HG02973 (cell line): Measurements from ENCODE around the gene CACNG3.
"Not testable (repeated sequence)": the region's sequence is repeated elsewhere in the genome, so short reads cannot be mapped to it uniquely, and the experiment has no call there.

Experiments used
- ATAC-seq: cut with Tn5 transposase; IDR thresholded peaks from one replicate; pipeline ENCODE4 v1.9.1; 2021; ENCODE audit warnings: moderate library complexity; ENCODE audit not compliant: unreplicated experiment

The CACNG3 gene

DNA sequence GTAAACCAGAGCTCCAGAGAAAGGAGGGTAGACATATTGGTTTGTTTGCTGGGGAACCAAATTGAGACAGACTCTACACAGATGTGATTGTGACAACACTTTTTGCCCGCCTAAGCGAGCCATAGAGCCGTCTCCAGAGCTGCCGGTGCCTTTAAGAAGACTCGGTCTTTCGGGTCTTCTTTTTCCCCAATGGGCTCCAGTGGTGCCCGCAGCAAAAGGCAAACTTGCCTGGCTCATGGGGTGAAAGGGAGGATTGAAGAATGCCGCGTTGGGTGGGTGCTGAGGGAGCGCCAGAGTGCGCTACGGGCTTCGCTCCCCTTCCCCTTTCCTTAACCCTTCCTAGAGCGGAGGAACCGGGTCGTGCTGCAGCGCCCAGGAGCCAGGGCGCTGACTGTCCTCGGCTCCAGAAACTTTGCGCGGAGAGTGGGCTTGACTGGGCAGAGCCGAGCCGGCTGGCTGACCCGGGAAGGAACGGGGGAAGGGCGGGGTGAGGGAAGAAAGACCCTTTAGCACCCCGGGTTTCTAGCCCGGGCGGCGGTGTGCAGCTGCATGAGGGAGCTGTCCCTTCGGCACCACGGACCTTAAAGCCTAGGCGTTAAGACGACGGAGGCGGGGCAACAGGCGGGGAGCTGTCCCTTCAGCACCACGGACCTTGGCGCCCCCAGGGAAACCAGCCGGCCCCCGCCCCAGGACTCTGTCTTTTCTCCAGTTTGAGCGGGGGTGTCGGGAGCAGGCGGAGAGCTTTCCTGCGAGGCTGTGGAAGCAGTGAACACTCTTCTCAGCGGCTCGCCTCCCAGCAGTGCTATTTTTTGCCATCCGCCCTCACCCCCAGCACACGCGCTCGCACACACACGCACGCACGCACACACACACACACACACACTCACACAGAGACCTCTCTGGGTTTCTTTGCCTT, at the start of gene CACNG3:
Gene CACNG3, plus strand, starts transcription at position 880 of the 916 bp plus-strand sequence. CDS start 420 bp downstream, outside the sequence.
- ATAC-seq: no peak

DNA sequence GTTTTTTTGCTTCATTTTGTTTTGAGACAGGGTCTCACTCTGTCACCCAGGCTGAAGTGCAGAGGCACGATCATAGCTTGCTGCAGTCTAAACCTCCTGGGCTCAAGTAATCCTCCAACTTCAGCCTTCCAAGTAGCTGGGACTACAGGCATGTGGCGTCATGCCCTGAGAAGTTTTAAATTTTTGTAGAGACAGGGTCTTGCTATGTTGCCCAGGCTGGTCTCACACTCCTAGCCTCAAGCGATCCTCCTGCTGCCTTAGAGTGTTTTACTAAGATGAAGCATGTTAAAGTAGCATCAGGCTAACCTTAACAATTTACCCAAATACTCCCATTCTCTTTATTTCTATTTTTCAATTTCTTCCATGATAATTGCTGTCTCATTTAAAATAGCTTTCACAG, 49.2 kb upstream of the CACNG3 start:
- ATAC-seq: no peak

DNA sequence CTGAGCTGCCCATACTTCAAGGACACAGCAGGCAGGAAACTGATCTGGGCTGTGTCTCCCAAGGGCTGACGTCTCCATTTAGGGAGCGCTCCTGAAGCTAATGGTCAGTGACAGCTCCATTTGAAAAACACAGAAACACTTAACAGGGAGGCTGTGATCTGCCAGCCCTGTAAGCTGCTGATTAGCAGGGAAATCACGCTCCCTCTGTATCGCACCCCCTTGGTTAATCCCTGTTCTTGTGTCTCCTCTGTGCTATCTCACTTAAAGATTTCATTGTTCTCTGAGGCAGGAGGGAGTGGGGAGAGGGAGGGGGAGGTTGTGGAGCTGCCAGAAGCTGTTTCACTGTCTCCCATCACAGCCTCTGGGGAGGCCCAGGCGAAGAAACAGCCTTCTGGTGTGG, 47.4 kb upstream of the CACNG3 start:
- ATAC-seq: no peak

DNA sequence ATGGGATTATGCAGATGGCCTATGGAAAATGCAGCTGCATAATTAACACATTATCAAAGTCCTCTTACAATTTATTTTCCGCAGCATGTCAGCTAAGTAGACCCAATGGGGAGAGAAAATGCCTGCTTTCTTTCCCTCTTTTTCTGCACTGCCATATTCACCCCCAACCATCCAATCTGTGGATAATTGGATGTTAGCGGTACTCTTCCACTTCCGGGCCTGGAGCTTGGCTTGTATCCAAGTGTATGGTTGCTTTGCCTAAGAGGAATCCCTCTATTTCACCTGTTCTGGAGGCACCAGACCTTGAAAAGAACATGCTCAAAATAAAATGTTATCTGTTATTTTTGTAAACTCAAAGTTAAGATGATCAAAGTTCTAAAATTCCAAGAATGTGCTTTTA, 41.1 kb upstream of the CACNG3 start:
- no peak for ATAC-seq

DNA sequence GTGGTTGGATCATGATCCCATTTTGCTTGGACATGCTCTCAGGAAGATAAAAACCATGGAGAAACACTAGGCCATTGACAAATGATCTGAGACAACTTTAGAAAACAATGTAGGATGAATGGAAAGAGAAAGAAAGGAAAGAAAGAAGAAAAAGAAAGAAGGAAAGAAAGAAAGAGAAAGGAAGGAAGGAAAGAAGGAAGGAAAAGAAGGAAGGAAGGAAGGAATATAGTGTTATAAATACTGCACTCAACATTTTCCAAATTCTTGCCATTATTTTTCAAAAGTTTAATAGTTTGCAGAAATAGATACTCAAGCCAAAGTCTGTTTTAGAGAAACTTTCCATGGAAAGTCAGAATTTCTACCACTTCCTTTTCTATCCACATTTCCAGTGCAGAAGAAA, 39.2 kb upstream of the CACNG3 start:
- no peak for ATAC-seq

DNA sequence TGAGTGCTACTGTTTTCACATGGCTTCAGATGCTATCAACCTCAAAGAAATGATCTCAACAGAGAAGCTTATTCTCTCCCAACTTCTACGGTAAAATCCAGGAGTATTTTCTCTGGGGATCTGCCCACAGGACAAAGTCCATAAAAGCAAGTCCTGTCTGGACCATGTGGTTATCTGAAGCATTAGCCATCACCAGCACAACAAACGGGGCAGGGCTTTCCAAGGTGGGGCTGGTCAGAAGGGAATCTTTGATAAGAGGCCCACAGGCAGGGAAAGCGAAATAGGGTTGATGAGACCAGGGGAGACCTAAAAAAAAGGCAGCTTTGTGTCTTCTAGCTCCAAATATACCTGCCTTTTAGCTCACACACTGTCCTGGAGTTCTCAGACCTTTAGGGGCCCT, 38.7 kb upstream of the CACNG3 start:
- no peak for ATAC-seq

DNA sequence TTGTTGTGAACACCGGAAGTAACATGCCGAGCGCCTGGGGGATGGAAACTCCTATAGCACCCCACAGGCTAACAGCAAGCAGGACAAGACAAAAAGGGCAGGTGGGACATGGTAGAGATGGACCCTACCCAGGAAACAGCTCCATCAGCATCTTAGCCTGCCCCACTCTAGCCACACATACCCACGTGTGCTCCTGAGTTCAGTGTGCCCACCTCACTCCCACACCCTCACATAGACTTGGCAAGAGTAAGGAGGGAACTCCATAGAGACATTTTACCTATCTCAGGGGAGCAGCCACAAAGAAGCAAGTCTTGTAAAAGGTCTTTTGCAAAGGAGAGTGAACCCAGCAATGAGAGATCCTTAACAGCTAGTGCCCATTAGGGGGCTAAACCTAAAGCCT, 37.8 kb upstream of the CACNG3 start:
- no peak for ATAC-seq

DNA sequence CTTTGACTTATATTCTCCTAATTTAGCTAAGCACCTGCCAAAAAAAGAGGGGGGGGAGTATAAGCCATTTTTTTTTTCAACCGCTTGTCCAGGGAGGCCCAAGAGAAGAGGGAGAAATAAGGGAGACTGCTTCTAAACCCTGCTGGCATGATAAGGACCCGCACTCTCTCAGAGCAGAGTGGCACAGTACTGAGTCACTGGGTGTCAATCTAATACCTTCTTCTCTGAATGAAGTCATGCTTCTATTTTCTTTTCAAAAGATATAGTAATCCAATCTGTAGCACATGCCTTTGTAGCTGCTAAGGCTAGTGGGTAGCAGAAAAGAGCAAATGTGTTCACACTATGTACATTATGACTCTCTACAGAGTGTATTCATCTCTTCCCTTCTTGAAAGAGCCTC, 34.9 kb upstream of the CACNG3 start:
- no peak for ATAC-seq

DNA sequence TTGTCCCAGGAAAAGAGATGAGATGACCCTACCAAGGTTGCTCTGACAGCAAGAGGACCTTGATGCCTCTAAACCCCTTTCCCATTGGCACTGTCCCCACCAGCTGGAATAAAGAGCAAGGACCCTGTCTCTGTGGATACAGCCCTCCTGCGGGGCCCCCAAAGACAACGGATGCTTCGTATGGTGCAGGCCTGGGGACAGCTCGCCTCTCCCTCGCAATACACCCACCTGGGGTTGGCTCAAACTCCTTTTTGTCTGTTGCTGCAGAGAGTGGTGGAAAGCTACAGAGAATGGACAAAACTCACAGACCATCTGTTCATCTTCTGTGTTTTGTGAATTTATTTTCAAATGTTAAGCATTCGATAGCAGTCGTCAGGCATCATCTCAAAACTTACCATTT, 27.6 kb upstream of the CACNG3 start:
- ATAC-seq: no peak

DNA sequence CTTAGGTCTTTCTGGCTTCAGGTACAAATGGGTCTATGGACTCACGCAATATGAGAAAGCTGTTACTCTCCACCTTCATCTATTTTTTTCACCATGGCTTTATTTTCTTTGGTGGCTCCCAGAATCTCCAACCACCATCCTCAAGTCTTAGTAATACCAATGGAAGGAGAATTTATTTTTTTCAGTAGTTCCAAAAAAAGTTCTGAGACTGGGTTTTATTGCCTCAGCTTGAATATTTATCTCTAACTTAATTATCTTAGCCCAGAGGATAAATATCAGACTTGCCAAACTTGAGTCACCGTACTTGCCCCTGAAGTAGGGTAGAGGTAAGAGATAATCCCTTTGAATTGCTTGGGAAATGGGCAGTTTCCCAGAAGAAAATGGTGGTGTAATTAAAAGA, 23.2 kb upstream of the CACNG3 start:
- ATAC-seq: no peak

DNA sequence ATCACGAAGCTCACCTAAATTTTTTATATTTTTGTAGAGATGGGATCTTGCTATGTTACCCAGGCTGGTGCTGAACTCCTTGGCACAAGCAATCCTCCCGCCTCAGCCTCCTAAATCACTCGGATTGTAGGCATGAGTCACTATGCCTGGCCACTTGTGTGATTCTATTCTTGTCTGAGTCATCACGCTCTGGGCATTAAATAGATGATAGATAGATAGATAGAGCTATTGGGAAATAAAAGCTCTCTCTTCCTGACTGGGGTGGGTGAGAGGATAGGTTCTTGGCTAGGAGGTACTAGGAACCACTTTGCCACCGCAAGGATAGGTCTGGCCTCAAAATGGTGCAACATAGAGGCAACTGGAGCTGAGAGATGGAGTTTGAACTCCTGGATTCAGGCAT, 21.4 kb upstream of the CACNG3 start:
- ATAC-seq: no peak

DNA sequence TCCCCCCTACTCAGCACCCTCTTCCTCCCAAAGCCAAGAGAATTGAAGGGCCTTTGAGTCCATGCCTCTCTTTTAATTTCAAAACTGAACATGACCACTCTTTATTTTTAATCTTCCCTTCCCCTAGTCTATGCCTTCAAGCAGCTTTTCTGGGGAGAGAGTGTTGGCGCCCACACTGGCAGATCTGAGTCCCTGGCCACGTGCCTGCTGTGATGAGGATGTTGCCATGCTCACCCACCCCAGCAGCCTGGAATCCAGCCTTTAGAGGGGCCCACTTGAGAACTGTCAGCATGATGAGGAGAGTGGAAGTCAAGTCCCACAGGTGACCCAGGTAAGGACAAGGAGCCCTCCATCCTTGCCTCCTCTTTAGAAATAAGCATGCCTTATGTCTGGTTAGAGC, 20.3 kb upstream of the CACNG3 start:
- ATAC-seq: no peak

DNA sequence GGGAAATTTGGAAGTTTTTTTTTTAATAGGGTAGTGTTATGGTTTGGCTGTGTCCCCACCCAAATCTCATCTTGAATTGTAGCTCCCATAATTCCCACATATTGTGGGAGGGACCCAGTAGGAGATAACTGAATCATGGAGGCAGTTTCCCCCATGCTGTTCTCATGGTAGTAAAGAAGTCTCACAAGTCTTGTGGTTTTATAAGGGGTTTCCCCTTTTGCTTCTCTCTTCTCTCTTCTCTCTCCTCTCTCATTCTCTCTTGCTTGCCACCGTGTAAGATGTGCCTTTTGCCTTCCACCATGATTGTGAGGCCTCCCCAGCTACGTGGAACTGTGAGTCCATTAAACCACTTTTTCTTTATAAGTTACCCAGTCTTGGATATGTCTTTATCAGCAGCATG, 17.3 kb upstream of the CACNG3 start:
- ATAC-seq: not testable (repeated sequence)

DNA sequence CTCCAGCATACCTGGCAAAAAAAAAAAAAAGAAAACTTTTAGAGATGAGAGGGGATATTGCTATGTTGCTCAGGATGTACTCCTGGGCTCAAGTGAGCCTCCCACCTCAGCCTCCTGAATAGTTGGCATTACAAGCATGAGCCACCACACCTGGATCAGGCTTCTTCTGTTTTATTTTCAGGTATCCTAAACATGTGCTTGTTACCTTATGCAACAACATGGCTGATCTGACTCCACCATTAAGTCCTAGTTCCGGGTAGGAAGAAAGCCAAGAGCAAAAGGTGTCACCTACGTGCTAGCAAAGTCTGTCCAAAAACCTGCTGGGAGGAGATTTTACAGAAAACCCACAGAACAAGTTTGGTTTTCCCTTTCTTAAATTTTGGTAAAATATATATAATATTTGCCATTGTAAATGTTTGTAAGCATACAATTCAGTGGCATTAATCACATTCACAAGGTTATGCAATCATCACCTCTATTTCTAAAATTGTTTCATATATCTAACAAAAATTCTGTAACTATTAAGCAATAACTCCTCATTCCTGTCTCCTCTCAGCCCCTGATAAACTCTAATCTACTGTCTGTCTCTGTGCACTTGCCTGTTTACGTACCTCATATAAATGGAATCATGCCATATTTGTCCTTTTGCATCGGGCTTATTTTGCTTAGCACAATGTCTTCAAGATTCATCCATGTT, 9.1 kb upstream of the CACNG3 start:
- no peak for ATAC-seq

DNA sequence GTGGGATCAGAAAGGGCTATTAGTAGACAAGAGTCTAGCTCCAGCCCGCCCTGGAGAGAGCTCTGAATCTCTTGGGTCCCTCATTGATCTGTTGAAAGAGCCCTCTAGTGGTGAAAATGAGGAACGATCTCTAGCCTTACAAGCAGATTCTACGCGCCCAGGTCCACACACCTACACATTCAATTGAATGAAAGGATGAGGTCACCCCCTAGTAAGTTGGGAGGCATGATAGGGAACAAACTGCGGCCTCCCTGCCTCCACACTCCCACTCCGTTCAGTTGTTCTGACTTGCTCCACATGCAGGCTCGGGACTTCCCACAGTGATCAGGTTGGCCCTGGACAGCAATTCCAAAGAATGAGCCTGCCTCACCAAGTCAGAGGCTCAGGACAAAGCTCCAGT, 2.9 kb upstream of the CACNG3 start:
- no peak for ATAC-seq

DNA sequence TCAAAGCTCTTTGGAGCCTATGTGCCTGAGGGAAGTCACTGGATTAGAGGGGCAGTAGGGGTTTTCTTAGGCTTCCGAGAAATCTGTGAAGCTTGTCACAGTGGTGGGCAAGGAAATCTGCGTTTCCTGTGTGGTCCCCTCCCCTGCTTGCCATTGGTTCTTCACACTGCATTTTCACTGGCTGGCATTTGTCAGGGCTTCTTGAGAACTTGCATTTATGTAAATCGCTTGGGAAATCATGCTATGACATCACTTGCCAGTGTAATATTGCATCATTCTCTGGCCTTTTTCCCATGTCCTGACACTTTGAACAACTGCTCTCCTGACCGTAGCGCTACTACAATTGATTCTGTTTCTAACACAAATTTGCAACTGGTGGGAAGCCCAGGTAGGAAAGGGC, 1.8 kb downstream of the CACNG3 start:
- ATAC-seq: no peak

DNA sequence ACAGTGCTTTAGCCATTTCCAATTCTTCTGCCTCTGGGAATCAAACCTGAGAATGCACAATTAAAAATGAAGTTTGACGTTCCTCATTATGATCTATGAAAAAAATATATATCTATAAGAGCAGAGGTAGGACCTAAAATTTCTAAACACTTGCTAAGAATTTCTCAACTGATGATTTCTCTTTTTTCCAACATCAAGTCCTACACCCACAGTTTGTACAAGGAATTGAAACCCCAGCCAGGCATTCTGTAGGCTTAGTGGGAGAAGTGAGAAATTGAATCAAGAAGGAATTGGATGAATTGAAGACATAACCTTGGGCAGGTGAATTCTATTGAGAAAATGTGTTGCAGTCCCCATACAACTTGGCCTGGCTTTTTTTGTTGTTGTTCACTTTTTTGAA, 2.7 kb downstream of the CACNG3 start:
- ATAC-seq: no peak

DNA sequence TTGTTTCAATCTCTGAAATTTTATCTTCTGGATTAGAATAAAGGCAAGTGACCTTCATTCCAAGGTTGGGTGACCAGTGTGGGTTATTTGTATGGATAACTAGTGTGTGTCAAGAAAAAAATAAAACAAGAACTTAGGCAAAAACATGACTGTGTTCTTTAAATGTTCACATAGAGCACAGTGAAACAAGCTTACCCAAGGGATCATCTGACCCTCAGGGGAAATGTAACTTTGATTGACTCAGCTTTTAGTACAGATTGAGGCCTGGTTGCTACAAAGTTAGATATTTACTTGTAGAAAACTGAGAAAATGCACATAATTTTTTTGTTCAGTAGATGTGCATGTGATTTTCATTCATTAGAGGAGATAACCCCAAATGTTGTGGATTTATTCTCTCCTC, 6.7 kb downstream of the CACNG3 start:
- no peak for ATAC-seq

DNA sequence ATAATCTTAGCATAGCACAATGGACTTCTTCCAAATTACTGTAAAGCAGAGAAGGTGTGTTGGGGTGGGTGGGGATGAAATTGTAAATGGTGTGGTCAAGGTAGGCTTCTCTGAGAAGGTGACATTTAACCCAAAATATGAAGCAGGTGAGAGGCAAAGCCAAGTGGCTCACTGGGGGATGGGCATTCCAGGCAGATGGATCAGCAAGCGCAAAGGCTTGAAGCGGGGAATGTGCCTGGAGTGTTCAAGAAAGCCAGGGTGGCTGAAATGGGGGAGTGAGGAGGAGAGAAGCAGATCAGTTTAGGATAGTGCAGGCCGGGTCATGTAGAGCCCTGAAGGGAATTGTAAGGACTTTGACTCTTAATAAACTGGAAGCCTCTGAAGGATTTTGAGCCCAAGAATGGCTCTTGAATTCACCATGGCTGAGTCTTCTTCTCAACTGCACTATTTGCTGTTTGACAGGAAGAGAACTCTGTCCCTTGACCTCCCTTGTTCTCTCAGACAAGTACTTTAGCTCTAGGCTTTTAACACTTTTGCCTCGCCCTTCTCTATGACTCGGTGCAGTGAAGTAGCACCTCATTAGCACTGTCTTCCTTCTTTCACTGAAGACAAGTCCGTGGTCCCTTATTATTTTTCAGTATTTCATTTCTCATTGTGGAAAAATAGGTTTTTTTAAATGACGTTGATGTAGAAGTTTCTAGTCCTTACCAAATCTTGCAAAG, 14.7 kb downstream of the CACNG3 start:
- no peak for ATAC-seq

DNA sequence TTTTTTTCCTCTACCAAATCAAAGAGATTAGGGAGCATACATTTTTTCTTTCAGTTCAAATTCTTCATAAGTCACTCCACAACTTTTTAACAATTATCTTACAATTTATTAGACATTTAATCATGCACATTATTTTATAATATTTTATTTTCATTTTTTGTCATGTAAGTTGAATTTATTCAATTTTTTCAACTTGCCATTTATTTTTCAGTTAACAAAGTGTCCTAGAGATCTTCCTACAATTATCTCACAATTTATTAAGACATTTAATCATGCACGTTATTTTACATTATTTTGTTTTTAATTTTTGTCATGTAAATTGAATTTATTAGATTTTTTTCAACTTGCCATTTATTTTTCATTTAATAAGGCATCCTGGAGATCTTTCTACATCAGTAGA, 16.2 kb downstream of the CACNG3 start:
- ATAC-seq: no peak

DNA sequence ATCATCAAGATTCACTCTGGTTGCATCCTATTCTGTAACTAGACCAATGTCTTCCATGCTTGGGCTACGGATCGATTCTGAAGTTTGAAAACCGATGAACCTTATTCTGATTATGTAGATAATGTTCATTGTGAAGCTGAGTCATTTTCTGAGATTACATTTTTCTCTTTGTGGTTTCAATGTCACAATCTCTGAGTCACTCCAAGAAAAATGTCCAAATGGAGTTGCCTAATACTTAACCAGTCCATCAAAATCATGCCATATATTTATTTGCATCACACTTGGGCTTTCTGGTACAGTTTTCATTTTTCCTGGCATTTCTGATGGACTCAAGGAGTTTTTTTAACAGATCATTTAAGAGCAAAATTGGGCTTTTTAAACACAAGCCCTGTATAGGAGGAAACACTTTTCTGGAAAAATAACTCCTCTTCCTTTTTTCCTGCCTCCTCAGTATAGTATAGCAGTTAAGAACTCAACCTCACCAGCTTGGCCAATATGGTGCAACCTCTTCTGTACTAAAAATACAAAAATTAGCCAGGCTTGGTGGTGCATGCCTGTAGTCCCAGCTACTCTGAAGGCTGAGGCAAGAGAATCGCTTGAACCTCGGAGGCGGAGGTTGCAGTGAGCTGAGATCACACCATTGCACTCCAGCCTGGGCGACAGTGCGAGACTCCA, 17.5 kb downstream of the CACNG3 start:
- no peak for ATAC-seq
